ENCODE data around the gene ASB12.

ASB12 gene

DNA sequence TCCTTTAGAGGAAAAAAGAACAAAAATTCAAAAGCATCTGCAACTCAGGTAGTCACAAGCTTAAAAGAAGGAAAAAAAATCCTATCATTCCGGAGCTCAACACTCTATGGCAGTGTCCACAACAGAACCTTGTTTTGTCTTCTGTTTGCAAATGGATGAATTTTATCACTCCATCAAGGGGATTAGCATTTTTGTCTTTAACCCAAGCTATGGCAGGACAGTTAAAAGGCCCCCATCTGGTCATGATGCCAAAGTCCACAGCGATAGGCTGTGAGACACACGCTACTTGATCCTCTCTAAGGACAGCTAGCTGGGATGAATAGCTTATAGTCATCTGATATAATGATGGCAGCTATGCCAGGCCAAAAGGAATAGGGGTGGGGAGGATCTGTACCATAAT lies 41.5 kb downstream of the ASB12 start:
- in situ Hi-C loops (cut with MboI; ENCODE audit: low pct_unique_long_range_greater_than_20kb, low sequenced_read_pairs) = no loop called here
- DNase-seq = no peak

DNA sequence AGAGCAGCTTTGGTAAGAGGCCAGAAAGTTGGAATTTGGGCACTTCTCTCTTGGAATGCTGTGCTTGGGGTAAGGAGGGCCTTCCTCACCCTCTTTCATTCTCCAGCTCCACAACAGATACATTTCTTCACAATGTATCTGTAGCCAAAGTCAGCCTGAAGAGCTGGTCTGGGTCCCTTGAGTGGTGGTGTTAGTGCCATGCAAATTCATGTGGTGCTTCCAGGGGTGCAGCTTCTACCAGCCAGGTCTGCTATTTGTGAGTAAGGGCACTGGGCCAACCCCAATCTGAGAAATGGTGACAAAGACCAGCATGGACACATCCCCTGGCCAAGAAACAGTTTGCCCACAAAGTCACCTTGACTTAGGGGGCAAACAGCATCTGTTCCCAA lies 42.7 kb downstream of the ASB12 start:
- in situ Hi-C loops (cut with MboI; ENCODE audit: low pct_unique_long_range_greater_than_20kb, low sequenced_read_pairs) = no loop called here
- DNase-seq = no peak

GRCh38 chrX:64186974-64187761 lies 43.2 kb downstream of the ASB12 start:
- DNase-seq = no peak
- in situ Hi-C loops (cut with MboI; ENCODE audit: low pct_unique_long_range_greater_than_20kb, low sequenced_read_pairs) = no loop called here

DNA sequence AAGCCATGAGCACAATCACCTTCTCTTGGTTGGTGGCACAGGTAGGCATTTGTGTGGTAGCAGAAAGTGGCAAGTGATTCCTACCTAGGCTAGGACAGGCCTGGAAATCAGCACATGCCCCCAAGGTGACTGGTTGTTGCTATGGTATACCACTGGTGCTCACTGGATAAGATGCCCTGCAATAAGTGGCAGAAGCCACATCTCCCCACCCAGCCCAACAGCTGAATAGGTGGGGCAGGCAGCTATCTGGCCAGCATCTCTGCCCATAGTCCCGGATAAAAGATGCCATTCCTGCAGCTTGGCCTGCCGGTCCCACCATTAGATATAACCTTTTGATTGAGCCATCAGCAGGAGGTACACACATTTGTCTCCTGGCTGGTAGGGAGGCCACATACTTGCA lies 46.0 kb downstream of the ASB12 start:
- in situ Hi-C loops (cut with MboI; ENCODE audit: low pct_unique_long_range_greater_than_20kb, low sequenced_read_pairs) = no loop called here
- DNase-seq = no peak

DNA sequence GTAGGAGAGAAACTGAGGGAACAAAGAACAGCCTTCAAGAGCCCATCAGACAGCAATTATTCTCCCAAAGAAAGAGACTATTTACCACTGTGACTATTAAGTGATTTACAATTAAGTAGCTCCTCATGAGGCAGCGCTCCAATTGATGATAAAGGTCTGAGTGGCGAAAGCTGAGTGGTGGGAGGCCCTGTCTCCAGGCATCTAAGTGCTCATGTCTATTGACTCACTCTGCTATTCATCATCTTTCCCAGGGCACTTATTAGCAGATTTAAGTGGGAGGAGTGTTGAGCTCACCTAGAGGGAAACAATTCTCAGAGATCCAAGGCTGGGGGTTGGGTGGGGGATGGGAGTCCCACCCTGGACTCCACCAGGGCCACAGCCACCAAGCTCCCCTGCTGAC lies 48.2 kb downstream of the ASB12 start:
- in situ Hi-C loops (cut with MboI; ENCODE audit: low pct_unique_long_range_greater_than_20kb, low sequenced_read_pairs) = no loop called here
- DNase-seq = no peak

- in situ Hi-C loops (cut with MboI; ENCODE audit: low pct_unique_long_range_greater_than_20kb, low sequenced_read_pairs) = no loop called here
- DNase-seq = no peak
Observed at GRCh38 chrX:64176876-64177275, 53.5 kb downstream of the ASB12 start.

Data from KBM-7 (cell line).